SK-N-SH (cell line): ENCODE results near the gene ATP6V1B1.

Experiments
- EP300 ChIP-seq, 2 experiments: IDR thresholded peaks; 2 replicates each; pipeline versions ENCODE4 v1.4.0 to v1.6.1; 2012; ENCODE audit warnings: borderline replicate concordance in 1 of 2, low read depth in 1 of 2, low read length in 1 of 2
- EZH2phosphoT487 ChIP-seq: fragments of 200-600 bp; sonication (generic); IDR thresholded peaks from 2 replicates; pipeline ENCODE4 v1.6.1; 2017; ENCODE audit warnings: low read depth, mixed run types, mild to moderate bottlenecking, antibody characterized with exemption, moderate library complexity, borderline replicate concordance
- FOXJ3 ChIP-seq: sonication (generic); formaldehyde crosslinking; IDR thresholded peaks from 2 replicates; pipeline ENCODE4 v1.5.1; 2020; ENCODE audit warnings: mild to moderate bottlenecking, missing genetic modification reagents
- JUND ChIP-seq: IDR thresholded peaks from 2 replicates; pipeline ENCODE4 v1.4.0; 2012
- MEF2A ChIP-seq: IDR thresholded peaks from 2 replicates; pipeline ENCODE4 v1.4.0; 2012; ENCODE audit warnings: low read depth, borderline replicate concordance
- NRF1 ChIP-seq: IDR thresholded peaks from 2 replicates; pipeline ENCODE4 v1.6.1; 2012; ENCODE audit warnings: low read depth, mild to moderate bottlenecking, low read length
- POLR2AphosphoS5 ChIP-seq: IDR thresholded peaks from 2 replicates; pipeline ENCODE4 v1.6.1; 2012; ENCODE audit warnings: low read depth, low read length
- RAD21 ChIP-seq: IDR thresholded peaks from 2 replicates; pipeline ENCODE4 v1.6.1; 2012; ENCODE audit warnings: mild to moderate bottlenecking, low read length
- TAF1 ChIP-seq: IDR thresholded peaks from 2 replicates; pipeline ENCODE4 v1.6.1; 2012; ENCODE audit warnings: low read depth, mild to moderate bottlenecking, low read length, moderate library complexity, borderline replicate concordance
- YY1 ChIP-seq: IDR thresholded peaks from 2 replicates; pipeline ENCODE4 v1.4.0; 2012; ENCODE audit warnings: low read depth, mild to moderate bottlenecking
- TF ChIP-seq, protein P1 (sequence below): fragments of 200-600 bp; sonication (generic); IDR thresholded peaks from 2 replicates; pipeline ENCODE4 v1.6.1; 2017; ENCODE audit warnings: antibody characterized with exemption, mild to moderate bottlenecking, moderate library complexity
- TF ChIP-seq, protein P2 (sequence below): IDR thresholded peaks from 2 replicates; pipeline ENCODE4 v1.4.0; 2012; ENCODE audit warnings: low read depth
- TF ChIP-seq, protein P3 (sequence below): IDR thresholded peaks from 2 replicates; pipeline ENCODE4 v1.6.1; 2012; ENCODE audit warnings: mild to moderate bottlenecking, low read depth, low read length, moderate library complexity
- TF ChIP-seq, protein P4 (sequence below): fragments of 150-350 bp; IDR thresholded peaks from 2 replicates; pipeline ENCODE4 v1.6.1; 2017; ENCODE audit warnings: antibody characterized with exemption, low read length, low read depth, borderline replicate concordance

DNA sequence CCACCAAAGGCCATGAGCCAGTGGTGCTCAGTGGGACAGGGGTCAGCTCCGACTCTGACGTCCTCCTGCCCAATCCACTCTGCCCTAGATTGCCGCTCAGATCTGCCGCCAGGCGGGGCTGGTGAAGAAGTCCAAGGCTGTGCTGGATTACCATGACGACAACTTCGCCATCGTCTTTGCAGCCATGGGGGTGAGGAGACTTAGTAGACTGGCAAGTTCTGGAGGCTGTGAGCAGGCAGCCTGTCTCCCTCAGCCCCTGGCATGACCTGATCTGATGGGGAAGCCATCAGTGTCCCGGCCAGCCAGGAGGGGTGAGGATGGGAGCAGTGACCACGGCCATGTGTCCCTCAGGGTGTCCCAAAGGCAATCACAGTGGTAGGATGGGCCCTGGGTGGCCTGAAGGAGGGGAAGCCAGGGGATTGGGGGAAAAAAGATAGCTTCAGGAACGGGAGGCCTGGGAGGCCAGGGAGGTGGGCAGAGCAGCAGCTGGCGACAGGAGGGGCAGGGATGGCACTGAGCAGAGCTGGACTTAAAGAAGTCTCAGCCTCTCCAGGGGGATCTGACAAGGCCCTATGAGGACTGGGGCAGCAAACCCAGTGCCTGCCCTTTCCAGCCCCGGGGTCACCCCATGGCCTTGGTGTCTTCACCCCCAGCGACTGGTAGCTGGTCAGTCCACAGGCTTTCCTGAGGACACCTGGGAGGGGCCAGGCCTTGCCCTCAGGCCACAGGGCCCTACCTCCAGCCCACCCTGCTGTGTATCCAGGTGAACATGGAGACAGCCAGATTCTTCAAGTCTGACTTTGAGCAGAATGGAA is 25.3 kb downstream of the ATP6V1B1 start:
- TF ChIP-seq, protein P1, sequence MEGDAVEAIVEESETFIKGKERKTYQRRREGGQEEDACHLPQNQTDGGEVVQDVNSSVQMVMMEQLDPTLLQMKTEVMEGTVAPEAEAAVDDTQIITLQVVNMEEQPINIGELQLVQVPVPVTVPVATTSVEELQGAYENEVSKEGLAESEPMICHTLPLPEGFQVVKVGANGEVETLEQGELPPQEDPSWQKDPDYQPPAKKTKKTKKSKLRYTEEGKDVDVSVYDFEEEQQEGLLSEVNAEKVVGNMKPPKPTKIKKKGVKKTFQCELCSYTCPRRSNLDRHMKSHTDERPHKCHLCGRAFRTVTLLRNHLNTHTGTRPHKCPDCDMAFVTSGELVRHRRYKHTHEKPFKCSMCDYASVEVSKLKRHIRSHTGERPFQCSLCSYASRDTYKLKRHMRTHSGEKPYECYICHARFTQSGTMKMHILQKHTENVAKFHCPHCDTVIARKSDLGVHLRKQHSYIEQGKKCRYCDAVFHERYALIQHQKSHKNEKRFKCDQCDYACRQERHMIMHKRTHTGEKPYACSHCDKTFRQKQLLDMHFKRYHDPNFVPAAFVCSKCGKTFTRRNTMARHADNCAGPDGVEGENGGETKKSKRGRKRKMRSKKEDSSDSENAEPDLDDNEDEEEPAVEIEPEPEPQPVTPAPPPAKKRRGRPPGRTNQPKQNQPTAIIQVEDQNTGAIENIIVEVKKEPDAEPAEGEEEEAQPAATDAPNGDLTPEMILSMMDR, result no peak
- TF ChIP-seq JUND (no peak), EZH2phosphoT487 (no peak), POLR2AphosphoS5 (no peak), TAF1 (no peak), RAD21 (no peak), NRF1 (no peak), MEF2A (no peak), YY1 (no peak), FOXJ3 (CRISPR knock-in tag) (no peak), EP300 (IDR thresholded peaks at IDR 0.05; ENCODE audit: borderline replicate concordance in 1 of 2, low read depth in 1 of 2, low read length in 1 of 2) (no peak)
- TF ChIP-seq, protein P2, sequence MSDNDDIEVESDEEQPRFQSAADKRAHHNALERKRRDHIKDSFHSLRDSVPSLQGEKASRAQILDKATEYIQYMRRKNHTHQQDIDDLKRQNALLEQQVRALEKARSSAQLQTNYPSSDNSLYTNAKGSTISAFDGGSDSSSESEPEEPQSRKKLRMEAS, result no peak
- TF ChIP-seq, protein P3, sequence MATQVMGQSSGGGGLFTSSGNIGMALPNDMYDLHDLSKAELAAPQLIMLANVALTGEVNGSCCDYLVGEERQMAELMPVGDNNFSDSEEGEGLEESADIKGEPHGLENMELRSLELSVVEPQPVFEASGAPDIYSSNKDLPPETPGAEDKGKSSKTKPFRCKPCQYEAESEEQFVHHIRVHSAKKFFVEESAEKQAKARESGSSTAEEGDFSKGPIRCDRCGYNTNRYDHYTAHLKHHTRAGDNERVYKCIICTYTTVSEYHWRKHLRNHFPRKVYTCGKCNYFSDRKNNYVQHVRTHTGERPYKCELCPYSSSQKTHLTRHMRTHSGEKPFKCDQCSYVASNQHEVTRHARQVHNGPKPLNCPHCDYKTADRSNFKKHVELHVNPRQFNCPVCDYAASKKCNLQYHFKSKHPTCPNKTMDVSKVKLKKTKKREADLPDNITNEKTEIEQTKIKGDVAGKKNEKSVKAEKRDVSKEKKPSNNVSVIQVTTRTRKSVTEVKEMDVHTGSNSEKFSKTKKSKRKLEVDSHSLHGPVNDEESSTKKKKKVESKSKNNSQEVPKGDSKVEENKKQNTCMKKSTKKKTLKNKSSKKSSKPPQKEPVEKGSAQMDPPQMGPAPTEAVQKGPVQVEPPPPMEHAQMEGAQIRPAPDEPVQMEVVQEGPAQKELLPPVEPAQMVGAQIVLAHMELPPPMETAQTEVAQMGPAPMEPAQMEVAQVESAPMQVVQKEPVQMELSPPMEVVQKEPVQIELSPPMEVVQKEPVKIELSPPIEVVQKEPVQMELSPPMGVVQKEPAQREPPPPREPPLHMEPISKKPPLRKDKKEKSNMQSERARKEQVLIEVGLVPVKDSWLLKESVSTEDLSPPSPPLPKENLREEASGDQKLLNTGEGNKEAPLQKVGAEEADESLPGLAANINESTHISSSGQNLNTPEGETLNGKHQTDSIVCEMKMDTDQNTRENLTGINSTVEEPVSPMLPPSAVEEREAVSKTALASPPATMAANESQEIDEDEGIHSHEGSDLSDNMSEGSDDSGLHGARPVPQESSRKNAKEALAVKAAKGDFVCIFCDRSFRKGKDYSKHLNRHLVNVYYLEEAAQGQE, result no peak
- TF ChIP-seq, protein P4, sequence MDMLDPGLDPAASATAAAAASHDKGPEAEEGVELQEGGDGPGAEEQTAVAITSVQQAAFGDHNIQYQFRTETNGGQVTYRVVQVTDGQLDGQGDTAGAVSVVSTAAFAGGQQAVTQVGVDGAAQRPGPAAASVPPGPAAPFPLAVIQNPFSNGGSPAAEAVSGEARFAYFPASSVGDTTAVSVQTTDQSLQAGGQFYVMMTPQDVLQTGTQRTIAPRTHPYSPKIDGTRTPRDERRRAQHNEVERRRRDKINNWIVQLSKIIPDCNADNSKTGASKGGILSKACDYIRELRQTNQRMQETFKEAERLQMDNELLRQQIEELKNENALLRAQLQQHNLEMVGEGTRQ, result no peak
